Occipital lobe (tissue), 2 donors: Measurements from ENCODE around the gene KRTAP15-1. TPM values are rescaled to one million over a fixed set of nuclear protein-coding genes. Genes with fewer than 3 reads are reported as not detected.

ENCODE experiments used
- DNase-seq: peaks from one replicate; lab custom pipeline; 2025; lab: John Stamatoyannopoulos, UW
- total RNA-seq: library from RNA; depleted of rRNA; stranded (reverse); fragments of >200 nt; gene quantifications from one replicate; pipeline ENCODE4 v1.2.3, GENCODE V29; 2014

The KRTAP15-1 gene
- total RNA-seq, 1 donor from 2014 or later = not detected

- DNase-seq = no peak
Observed at GRCh38 chr21:30487336-30487735, 47.3 kb downstream of the KRTAP15-1 start, which contains the start of gene KRTAP19-2. Gene KRTAP19-2, minus strand, starts transcription at chr21:30487436. Its CDS starts 88 bp downstream, at chr21:30487348.

Other genes starting within 250 kb of the KRTAP15-1 start
- gene CLDN8, start 224.2 kb upstream of the KRTAP15-1 start, total RNA-seq = not detected
- not detected for gene KRTAP24-1, start 157.3 kb upstream of the KRTAP15-1 start, total RNA-seq
- not detected for gene KRTAP25-1, start 150.8 kb upstream of the KRTAP15-1 start, total RNA-seq
- not detected for gene KRTAP26-1, start 120.0 kb upstream of the KRTAP15-1 start, total RNA-seq
- gene KRTAP27-1, start 102.6 kb upstream of the KRTAP15-1 start, total RNA-seq = not detected
- not detected for gene KRTAP23-1, start 91.7 kb upstream of the KRTAP15-1 start, total RNA-seq
- gene KRTAP13-2, start 68.0 kb upstream of the KRTAP15-1 start, total RNA-seq = not detected
- gene KRTAP13-1, start 44.2 kb upstream of the KRTAP15-1 start, total RNA-seq = not detected
- gene KRTAP13-3, start 14.3 kb upstream of the KRTAP15-1 start, total RNA-seq = not detected
- gene KRTAP13-4, start 10.1 kb upstream of the KRTAP15-1 start, total RNA-seq = not detected
- gene KRTAP19-1, start 40.1 kb downstream of the KRTAP15-1 start, total RNA-seq = not detected
- not detected for gene KRTAP19-2, start 47.2 kb downstream of the KRTAP15-1 start, total RNA-seq
- gene KRTAP19-3, start 51.7 kb downstream of the KRTAP15-1 start, total RNA-seq = not detected
- gene KRTAP19-4, start 56.9 kb downstream of the KRTAP15-1 start, total RNA-seq = not detected
- gene KRTAP19-5, start 61.9 kb downstream of the KRTAP15-1 start, total RNA-seq = not detected
- gene KRTAP19-6, start 101.6 kb downstream of the KRTAP15-1 start, total RNA-seq = not detected
- not detected for gene KRTAP19-7, start 121.0 kb downstream of the KRTAP15-1 start, total RNA-seq
- not detected for gene KRTAP22-2, start 150.1 kb downstream of the KRTAP15-1 start, total RNA-seq
- not detected for gene KRTAP6-3, start 152.2 kb downstream of the KRTAP15-1 start, total RNA-seq
- gene KRTAP6-2, start 158.6 kb downstream of the KRTAP15-1 start, total RNA-seq = not detected
- gene KRTAP22-1, start 160.8 kb downstream of the KRTAP15-1 start, total RNA-seq = not detected
- not detected for gene KRTAP6-1, start 173.7 kb downstream of the KRTAP15-1 start, total RNA-seq
- not detected for gene KRTAP20-1, start 176.2 kb downstream of the KRTAP15-1 start, total RNA-seq
- gene KRTAP20-4, start 180.4 kb downstream of the KRTAP15-1 start, total RNA-seq = not detected
- not detected for gene KRTAP20-2, start 194.9 kb downstream of the KRTAP15-1 start, total RNA-seq
- gene KRTAP20-3, start 202.6 kb downstream of the KRTAP15-1 start, total RNA-seq = not detected